SK-MEL-5 (cell line): Measurements from ENCODE around the gene SLC34A1. TPM values are rescaled to one million over a fixed set of nuclear protein-coding genes. Genes with fewer than 3 reads are reported as not detected.
A peak's percentile ranks its signal among the peaks of the same experiment; 100 is the strongest.
"Not testable (repeated sequence)": the region's sequence is repeated elsewhere in the genome, so short reads cannot be mapped to it uniquely, and the experiment has no call there.

ENCODE experiments used
- DNase-seq: peaks from one replicate; pipeline ENCODE4 v3.0.0-alpha.2; 2016; ENCODE audit warnings: low read depth, low spot score
- in situ Hi-C: cut with HindIII; loops from 2 replicates; pipeline ENCODE4 v1.10.0; 2016; ENCODE audit warnings: low sequenced_read_pairs, high pct_unique_total_duplicates, low pct_unique_long_range_greater_than_20kb
- total RNA-seq: library from RNA; depleted of rRNA; stranded (reverse); fragments of >200 nt; shearing (Covaris generic); gene quantifications from 2 replicates; pipeline ENCODE4 v1.2.3, GENCODE V29; 2014

The SLC34A1 gene
- total RNA-seq, 1 experiment from 2014 or later = 0.16 TPM

GRCh38 chr5:177375516-177375915, 8.7 kb upstream of the SLC34A1 start:
- DNase-seq, in situ Hi-C loops: not testable (repeated sequence)

- in situ Hi-C loops = no loop called here
Observed at GRCh38 chr5:177376107-177376506, 8.1 kb upstream of the SLC34A1 start.

GRCh38 chr5:177377851-177378776, 6.1 kb upstream of the SLC34A1 start:
- in situ Hi-C loops = no loop called here
- no peak for DNase-seq

More at GRCh38 chr5:177376107-177376506, 8.1 kb upstream of the SLC34A1 start:
- no peak for DNase-seq

- no peak for DNase-seq
- in situ Hi-C loops = no loop called here
Observed at GRCh38 chr5:177378884-177379883, 5.0 kb upstream of the SLC34A1 start.

GRCh38 chr5:177380805-177381126, 3.5 kb upstream of the SLC34A1 start:
- DNase-seq = no peak
- in situ Hi-C loops = no loop called here

GRCh38 chr5:177382423-177383029, 1.7 kb upstream of the SLC34A1 start:
- no peak for DNase-seq
- in situ Hi-C loops = no loop called here

- DNase-seq = no peak
- in situ Hi-C loops = no loop called here
Observed at GRCh38 chr5:177383181-177383580, 1.1 kb upstream of the SLC34A1 start.

GRCh38 chr5:177385720-177386119, 1.5 kb downstream of the SLC34A1 start:
- no peak for DNase-seq
- in situ Hi-C loops = no loop called here

GRCh38 chr5:177386542-177386941, 2.3 kb downstream of the SLC34A1 start:
- in situ Hi-C loops = no loop called here
- no peak for DNase-seq

GRCh38 chr5:177387405-177387804, 3.2 kb downstream of the SLC34A1 start:
- DNase-seq = no peak
- in situ Hi-C loops = no loop called here

GRCh38 chr5:177388521-177389052, 4.4 kb downstream of the SLC34A1 start:
- in situ Hi-C loops = no loop called here
- DNase-seq = no peak

GRCh38 chr5:177389241-177390169, 5.3 kb downstream of the SLC34A1 start:
- peak; percentile 79 for DNase-seq
- in situ Hi-C loops = no loop called here

- in situ Hi-C loops = no loop called here
- DNase-seq = peak; percentile 89
Observed at GRCh38 chr5:177390363-177391300, 6.4 kb downstream of the SLC34A1 start.

GRCh38 chr5:177392765-177393164, 8.5 kb downstream of the SLC34A1 start:
- no peak for DNase-seq
- in situ Hi-C loops = no loop called here

- no peak for DNase-seq
- in situ Hi-C loops = no loop called here
Observed at GRCh38 chr5:177393206-177393765, 9.1 kb downstream of the SLC34A1 start.
